GM18511 (cell line): ENCODE data around the gene MRGPRX4.

ENCODE experiments used
- ATAC-seq: cut with Tn5 transposase; IDR thresholded peaks from one replicate; pipeline ENCODE4 v1.9.1; 2021; ENCODE audit warnings: mild to moderate bottlenecking, moderate library complexity; ENCODE audit not compliant: unreplicated experiment

The MRGPRX4 gene

GRCh38 chr11:18204771-18205170 lies 32.1 kb downstream of the MRGPRX4 start:
- no peak for ATAC-seq

DNA sequence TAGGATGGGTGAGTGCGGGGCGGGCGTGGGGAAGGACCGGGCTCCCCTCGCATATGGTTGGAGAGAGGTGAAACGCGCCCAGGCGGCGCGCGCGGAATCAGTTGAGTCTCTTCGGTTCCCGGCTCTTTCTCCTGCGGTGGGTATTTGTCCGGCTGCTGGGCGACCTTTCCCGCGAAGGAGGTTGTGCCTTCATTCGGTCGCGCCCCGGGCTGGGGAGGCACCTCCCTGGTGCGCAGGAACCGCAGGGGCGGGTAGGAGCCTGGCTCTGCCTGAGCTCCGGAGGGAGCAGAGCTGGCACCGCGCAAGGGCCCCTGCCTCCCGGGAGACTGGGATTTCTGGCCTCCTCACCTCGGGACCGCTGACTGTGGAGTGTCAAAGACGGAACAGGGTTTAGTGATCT lies 36.4 kb downstream of the MRGPRX4 start:
- no peak for ATAC-seq

DNA sequence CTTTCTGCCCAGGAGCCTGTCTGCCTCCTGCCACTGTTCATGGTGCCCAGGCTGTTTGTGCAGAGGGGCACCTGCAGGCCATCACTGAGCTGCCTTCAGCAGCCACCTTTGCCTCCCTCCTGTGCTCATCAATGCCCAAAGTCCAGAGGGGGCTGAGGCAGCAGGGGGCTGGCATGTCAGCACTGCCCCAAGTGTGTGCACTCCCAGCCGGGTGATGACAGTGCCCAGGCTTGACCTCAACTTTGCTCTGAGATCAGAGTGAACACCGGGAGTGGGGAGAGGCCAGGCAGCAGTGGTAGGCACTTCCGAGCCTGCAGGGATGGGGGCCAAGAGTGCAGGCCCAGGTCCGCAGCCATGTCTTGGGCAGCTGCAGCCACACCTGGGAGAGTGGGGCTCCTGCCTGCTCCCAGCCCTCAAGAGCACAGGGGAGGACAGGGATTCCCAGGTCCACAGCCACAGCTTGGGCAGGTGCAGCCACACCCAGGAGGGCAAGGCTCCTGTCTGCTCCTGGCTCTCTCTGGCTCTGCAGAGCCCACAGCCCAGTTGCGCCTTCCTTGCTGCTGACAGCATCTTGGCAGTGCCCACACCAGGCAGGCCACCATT lies 48.7 kb downstream of the MRGPRX4 start:
- ATAC-seq = no peak

GRCh38 chr11:18222814-18223421 lies 50.3 kb downstream of the MRGPRX4 start:
- ATAC-seq = no peak
